Activated CD4-positive, alpha-beta memory T cell treated with anti-CD3 and anti-CD28 coated beads for 36 hours (primary cell): ENCODE results near the gene XYLB. TPM values are rescaled to one million over a fixed set of nuclear protein-coding genes. Genes with fewer than 3 reads are reported as not detected.
A peak's percentile ranks its signal among the peaks of the same experiment; 100 is the strongest.

Source experiments
- CTCF ChIA-PET: fragments of 350-600 bp; sonication (Branson Sonifier 250); formaldehyde crosslinking; loops from one replicate; lab custom pipeline; 2021; ENCODE audit warnings: antibody characterized with exemption, inconsistent platforms; lab: Charles Lee
- POLR2A ChIA-PET: fragments of 350-600 bp; sonication (Branson Sonifier 250); formaldehyde crosslinking; loops from one replicate; lab custom pipeline; 2021; ENCODE audit warnings: antibody characterized with exemption; lab: Charles Lee
- DNase-seq: peaks from one replicate; pipeline ENCODE4 v3.0.0-alpha.2; 2020
- H3K27ac Mint-ChIP-seq: one replicate; pipeline ENCODE4 v1.8.0; 2021; ENCODE audit warnings: mixed read lengths
- H3K27me3 Mint-ChIP-seq: one replicate; pipeline ENCODE4 v1.8.0; 2021; ENCODE audit warnings: mixed read lengths
- H3K36me3 Mint-ChIP-seq: one replicate; pipeline ENCODE4 v1.8.0; 2021; ENCODE audit warnings: mixed read lengths
- H3K4me1 Mint-ChIP-seq: one replicate; pipeline ENCODE4 v1.8.0; 2021; ENCODE audit warnings: low read depth, mixed read lengths
- H3K4me3 Mint-ChIP-seq: one replicate; pipeline ENCODE4 v1.8.0; 2021; ENCODE audit warnings: mild to moderate bottlenecking, mixed read lengths
- H3K9me3 Mint-ChIP-seq: one replicate; pipeline ENCODE4 v1.8.0; 2021; ENCODE audit warnings: mixed read lengths
- intact Hi-C: fragments of 100-400 bp; cut with micrococcal nuclease; formaldehyde crosslinking; loops from one replicate; pipeline ENCODE4 v1.15.1; 2023
- total RNA-seq, 2 experiments: library from RNA; stranded (reverse); gene quantifications; one replicate each; pipeline ENCODE4 v1.2.3, GENCODE V29; 2021

The XYLB gene
- total RNA-seq, 2 experiments from 2014 or later, result 4.8 to 4.9 TPM

GRCh38 chr3:38331257-38332022 is 15.1 kb upstream of the XYLB start:
- H3K36me3 Mint-ChIP-seq, result no peaks in the 10 kb centered on the region
- ChIA-PET CTCF (interaction anchor here (1.0 to 1.3 kb wide), 2 partner anchors 15 to 149 kb away, joined by 4 to 6 read pairs; partner anchors contain the start of gene XYLB), POLR2A (no interaction called here)
- H3K27ac Mint-ChIP-seq, result no peak overlapping the region
- intact Hi-C loops, result no loop called here
- H3K27me3 Mint-ChIP-seq, result peaks cover 6% of the 10 kb centered on the region
- DNase-seq, result no peak
- H3K9me3 Mint-ChIP-seq, result no peaks in the 10 kb centered on the region
- no peaks in the 10 kb centered on the region for H3K4me1 Mint-ChIP-seq
- no peak overlapping the region for H3K4me3 Mint-ChIP-seq

GRCh38 chr3:38332201-38332600 is 14.4 kb upstream of the XYLB start:
- ChIA-PET POLR2A (no interaction called here), CTCF (interaction anchor here (0.6 to 1.3 kb wide), 2 partner anchors 12 to 14 kb away, joined by 5 to 6 read pairs; partner anchors contain the start of gene XYLB)
- Mint-ChIP-seq H3K36me3 (no peaks in the 10 kb centered on the region), H3K4me1 (no peaks in the 10 kb centered on the region), H3K9me3 (no peaks in the 10 kb centered on the region), H3K4me3 (no peak overlapping the region), H3K27ac (no peak overlapping the region), H3K27me3 (peaks cover 4% of the 10 kb centered on the region)
- DNase-seq, result no peak
- intact Hi-C loops, result no loop called here

GRCh38 chr3:38334142-38335055 is 12.2 kb upstream of the XYLB start:
- DNase-seq, result no peak
- CTCF ChIA-PET, result interaction anchor here (1.3 to 1.4 kb wide), 2 partner anchors 13 to 146 kb away, joined by 4 to 8 read pairs; partner anchors contain the start of gene XYLB
- POLR2A ChIA-PET, result no interaction called here
- Mint-ChIP-seq H3K4me1 (no peaks in the 10 kb centered on the region), H3K36me3 (no peaks in the 10 kb centered on the region), H3K4me3 (no peak overlapping the region), H3K27ac (no peak overlapping the region), H3K9me3 (no peaks in the 10 kb centered on the region), H3K27me3 (peaks cover 4% of the 10 kb centered on the region)
- intact Hi-C loops, result no loop called here

GRCh38 chr3:38335263-38335662 is 11.3 kb upstream of the XYLB start:
- H3K4me1 Mint-ChIP-seq, result no peaks in the 10 kb centered on the region
- ChIA-PET POLR2A (no interaction called here), CTCF (interaction anchor here (1.4 kb wide), 1 partner anchor 145 kb away, joined by 4 read pairs; no protein-coding TSS in a partner anchor)
- H3K36me3 Mint-ChIP-seq, result no peaks in the 10 kb centered on the region
- no peak for DNase-seq
- peaks cover 4% of the 10 kb centered on the region for H3K27me3 Mint-ChIP-seq
- no peak overlapping the region for H3K27ac Mint-ChIP-seq
- no peaks in the 10 kb centered on the region for H3K9me3 Mint-ChIP-seq
- no peak overlapping the region for H3K4me3 Mint-ChIP-seq
- intact Hi-C loops, result no loop called here

GRCh38 chr3:38337703-38338102 is 8.9 kb upstream of the XYLB start:
- Mint-ChIP-seq H3K27me3 (peaks cover 4% of the 10 kb centered on the region), H3K4me1 (no peaks in the 10 kb centered on the region), H3K4me3 (no peak overlapping the region), H3K36me3 (no peaks in the 10 kb centered on the region), H3K27ac (no peak overlapping the region), H3K9me3 (no peaks in the 10 kb centered on the region)
- intact Hi-C loops, result no loop called here
- CTCF ChIA-PET, result no interaction called here
- no peak for DNase-seq
- POLR2A ChIA-PET, result no interaction called here

GRCh38 chr3:38343797-38344594 is 2.6 kb upstream of the XYLB start:
- Mint-ChIP-seq H3K27me3 (no peaks in the 10 kb centered on the region), H3K4me1 (peaks cover 6% of the 10 kb centered on the region), H3K27ac (no peak overlapping the region), H3K36me3 (no peaks in the 10 kb centered on the region), H3K4me3 (no peak overlapping the region), H3K9me3 (peaks cover 3% of the 10 kb centered on the region)
- CTCF ChIA-PET, result interaction anchor here (0.6 to 5.2 kb wide), 6 partner anchors 12 to 367 kb away, joined by 3 to 75 read pairs (median 12); partner anchors contain the start of gene OXSR1
- intact Hi-C loops, result no loop called here
- no peak for DNase-seq
- POLR2A ChIA-PET, result no interaction called here

- Mint-ChIP-seq H3K4me3 (peak overlapping the region; percentile 66), H3K36me3 (no peaks in the 10 kb centered on the region), H3K4me1 (peaks cover 6% of the 10 kb centered on the region), H3K27ac (no peak overlapping the region), H3K27me3 (no peaks in the 10 kb centered on the region), H3K9me3 (peaks cover 3% of the 10 kb centered on the region)
- ChIA-PET POLR2A (interaction anchor here (1.0 to 1.2 kb wide), 4 partner anchors 58 to 181 kb away, joined by 3 to 4 read pairs (median 3); partner anchors contain the start of gene OXSR1), CTCF (interaction anchor here (0.7 to 5.2 kb wide), 36 partner anchors 9 to 942 kb away, joined by 3 to 75 read pairs (median 4); partner anchors contain the start of genes ACAA1, EXOG and OXSR1)
- no peak for DNase-seq
- intact Hi-C loops, result loop anchor here (2.0 to 5.0 kb wide), 7 partner anchors 109 to 301 kb away; partner anchors contain the start of genes ACAA1, EXOG, OXSR1 and SCN5A
These were observed 552 bp upstream of the XYLB start for GRCh38 chr3:38345879-38346586.

- CTCF ChIA-PET, result interaction anchor here (1.0 to 5.2 kb wide), 17 partner anchors 8 to 308 kb away, joined by 3 to 75 read pairs (median 5); partner anchors contain the start of gene EXOG
- H3K36me3 Mint-ChIP-seq, result peaks cover 5% of the 10 kb centered on the region
- no peak overlapping the region for H3K27ac Mint-ChIP-seq
These were observed 1.0 kb downstream of the XYLB start for GRCh38 chr3:38347421-38348200.

GRCh38 chr3:38348903-38349302 is 2.3 kb downstream of the XYLB start:
- DNase-seq, result no peak
- intact Hi-C loops, result loop anchor here (5.0 kb wide), 3 partner anchors 148 to 298 kb away; partner anchors contain the start of genes EXOG and SCN5A
- peaks cover 5% of the 10 kb centered on the region for H3K4me1 Mint-ChIP-seq
- peaks cover 1% of the 10 kb centered on the region for H3K9me3 Mint-ChIP-seq
- ChIA-PET POLR2A (no interaction called here), CTCF (no interaction called here)
- no peak overlapping the region for H3K27ac Mint-ChIP-seq
- H3K4me3 Mint-ChIP-seq, result no peak overlapping the region
- H3K27me3 Mint-ChIP-seq, result no peaks in the 10 kb centered on the region
- H3K36me3 Mint-ChIP-seq, result peaks cover 7% of the 10 kb centered on the region

More at GRCh38 chr3:38347421-38348200, 1.0 kb downstream of the XYLB start:
- H3K4me3 Mint-ChIP-seq, result peak overlapping the region; percentile 71
- H3K4me1 Mint-ChIP-seq, result peaks cover 6% of the 10 kb centered on the region
- no peak for DNase-seq
- peaks cover 3% of the 10 kb centered on the region for H3K9me3 Mint-ChIP-seq
- no peaks in the 10 kb centered on the region for H3K27me3 Mint-ChIP-seq
- POLR2A ChIA-PET, result interaction anchor here (1.0 to 1.2 kb wide), 2 partner anchors 106 to 183 kb away, joined by 3 read pairs; partner anchors contain the start of genes ACVR2B and OXSR1
- intact Hi-C loops, result loop anchor here (2.0 to 5.0 kb wide), 7 partner anchors 107 to 300 kb away; partner anchors contain the start of genes ACAA1, EXOG, OXSR1 and SCN5A
